Measurements from ENCODE around the gene SLC16A8.
A peak's percentile ranks its signal among the peaks of the same experiment; 100 is the strongest.

SLC16A8 gene

DNA sequence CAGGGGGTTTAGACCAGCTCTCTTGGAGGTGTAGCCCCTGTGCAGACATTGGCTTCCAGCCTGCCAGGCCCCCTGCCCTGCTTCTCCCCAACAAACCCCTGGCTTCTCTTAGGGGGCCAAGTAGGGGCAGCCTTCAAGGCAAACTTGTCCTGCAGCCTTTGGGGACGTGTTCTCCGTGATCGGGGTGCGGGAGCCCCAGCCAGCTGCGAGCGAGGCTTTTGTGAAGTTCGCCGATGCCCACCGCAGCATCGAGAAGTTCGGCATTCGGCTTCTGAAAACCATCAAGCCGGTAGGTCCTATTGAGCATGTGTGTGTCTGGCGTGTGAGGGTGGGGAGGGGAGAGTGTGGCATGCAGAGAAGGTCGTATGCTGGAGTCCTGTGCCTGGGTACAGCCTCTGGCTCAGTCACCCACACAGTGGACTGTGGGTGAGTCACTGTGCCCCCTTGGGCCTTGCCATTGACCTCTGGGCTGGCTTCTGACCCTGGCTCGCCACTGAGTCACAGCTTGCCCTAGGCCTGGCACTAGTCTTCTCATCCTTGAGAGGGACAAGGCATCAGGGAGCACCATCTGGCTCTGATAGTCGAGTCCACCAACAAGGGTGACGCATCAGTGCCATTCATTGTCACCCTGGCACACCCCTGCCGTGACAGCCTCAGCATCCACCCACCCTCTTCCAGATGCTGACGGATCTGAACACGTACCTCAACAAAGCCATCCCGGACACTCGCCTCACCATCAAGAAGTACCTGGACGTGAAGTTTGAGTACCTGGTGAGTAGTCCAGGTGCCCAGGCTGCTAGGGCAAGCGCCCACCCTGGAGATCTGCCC lies 11.4 kb downstream of the SLC16A8 start:
- POLR2A ChIA-PET, result interaction anchor here (0.6 kb wide), 1 partner anchor 170 kb away, joined by 5 read pairs; no protein-coding TSS in a partner anchor
- CTCF ChIA-PET, result interaction anchor here (1.2 to 3.4 kb wide), 2 partner anchors 19 to 20 kb away, joined by 3 to 12 read pairs; no protein-coding TSS in a partner anchor
- TF ChIP-seq, protein P1, sequence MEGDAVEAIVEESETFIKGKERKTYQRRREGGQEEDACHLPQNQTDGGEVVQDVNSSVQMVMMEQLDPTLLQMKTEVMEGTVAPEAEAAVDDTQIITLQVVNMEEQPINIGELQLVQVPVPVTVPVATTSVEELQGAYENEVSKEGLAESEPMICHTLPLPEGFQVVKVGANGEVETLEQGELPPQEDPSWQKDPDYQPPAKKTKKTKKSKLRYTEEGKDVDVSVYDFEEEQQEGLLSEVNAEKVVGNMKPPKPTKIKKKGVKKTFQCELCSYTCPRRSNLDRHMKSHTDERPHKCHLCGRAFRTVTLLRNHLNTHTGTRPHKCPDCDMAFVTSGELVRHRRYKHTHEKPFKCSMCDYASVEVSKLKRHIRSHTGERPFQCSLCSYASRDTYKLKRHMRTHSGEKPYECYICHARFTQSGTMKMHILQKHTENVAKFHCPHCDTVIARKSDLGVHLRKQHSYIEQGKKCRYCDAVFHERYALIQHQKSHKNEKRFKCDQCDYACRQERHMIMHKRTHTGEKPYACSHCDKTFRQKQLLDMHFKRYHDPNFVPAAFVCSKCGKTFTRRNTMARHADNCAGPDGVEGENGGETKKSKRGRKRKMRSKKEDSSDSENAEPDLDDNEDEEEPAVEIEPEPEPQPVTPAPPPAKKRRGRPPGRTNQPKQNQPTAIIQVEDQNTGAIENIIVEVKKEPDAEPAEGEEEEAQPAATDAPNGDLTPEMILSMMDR (IDR thresholded peaks at IDR 0.05; ENCODE audit: control extremely low read depth, extremely low read depth, low read depth, missing control alignments), result no peak
- no peak for DNase-seq (ENCODE audit: extremely low spot score)

- TF ChIP-seq, protein P1 (IDR thresholded peaks at IDR 0.05; ENCODE audit: control extremely low read depth, extremely low read depth, low read depth, missing control alignments), result no peak
- ChIA-PET CTCF (interaction anchor here (3.4 kb wide), 1 partner anchor 19 kb away, joined by 12 read pairs; no protein-coding TSS in a partner anchor), POLR2A (interaction anchor here (0.6 kb wide), 1 partner anchor 171 kb away, joined by 5 read pairs; no protein-coding TSS in a partner anchor)
- no peak for DNase-seq (ENCODE audit: extremely low spot score)
Observed at GRCh38 chr22:38071421-38072321, 12.3 kb downstream of the SLC16A8 start.

- no peak for DNase-seq (ENCODE audit: extremely low spot score)
- TF ChIP-seq, protein P1 (IDR thresholded peaks at IDR 0.05; ENCODE audit: control extremely low read depth, extremely low read depth, low read depth, missing control alignments), result no peak
- CTCF ChIA-PET, result interaction anchor here (1.6 kb wide), 1 partner anchor 18 kb away, joined by 5 read pairs; no protein-coding TSS in a partner anchor
- POLR2A ChIA-PET, result no interaction called here
Observed at GRCh38 chr22:38070250-38070921, 13.6 kb downstream of the SLC16A8 start.

- CTCF ChIA-PET, result interaction anchor here (1.6 kb wide), 1 partner anchor 17 kb away, joined by 5 read pairs; no protein-coding TSS in a partner anchor
- POLR2A ChIA-PET, result no interaction called here
- TF ChIP-seq, protein P1 (IDR thresholded peaks at IDR 0.05; ENCODE audit: control extremely low read depth, extremely low read depth, low read depth, missing control alignments), result peak; percentile 31
- DNase-seq (ENCODE audit: extremely low spot score), result no peak
Observed at GRCh38 chr22:38069372-38070249, 14.4 kb downstream of the SLC16A8 start.

DNA sequence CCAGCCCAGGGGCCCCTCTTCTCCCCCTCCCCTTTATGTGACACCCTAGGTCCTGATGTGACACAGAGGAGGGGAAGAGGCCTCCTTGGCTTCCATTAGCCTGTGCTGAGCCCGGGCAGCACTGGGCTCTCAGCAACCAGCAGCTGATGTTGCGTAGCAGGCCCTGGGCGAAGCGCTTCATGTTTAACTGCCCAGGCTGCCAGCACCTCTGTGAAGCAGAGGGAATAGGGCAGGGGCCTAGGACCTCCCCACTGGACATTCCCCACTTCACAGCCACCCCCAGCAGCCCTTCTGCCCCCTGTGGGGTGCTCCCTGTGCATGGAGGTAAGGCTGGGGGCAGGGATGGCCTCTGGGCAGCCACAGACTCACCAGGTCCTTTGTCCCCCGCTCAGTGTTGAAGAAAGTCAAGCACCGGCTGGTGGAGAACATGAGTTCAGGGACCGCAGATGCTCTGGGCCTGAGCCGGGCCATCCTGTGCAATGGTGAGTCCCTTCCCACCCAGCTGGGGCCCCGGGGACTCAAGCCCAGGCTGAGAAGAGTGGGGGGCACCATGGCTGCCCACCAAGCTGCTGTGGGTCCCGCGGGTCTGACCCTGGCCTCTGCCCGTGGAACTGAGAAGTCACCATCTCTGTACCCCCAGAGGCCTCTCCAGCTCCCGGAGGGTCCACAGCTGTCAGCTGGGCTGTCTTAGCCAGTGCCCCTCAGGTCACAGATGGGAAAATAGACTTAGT lies 15.2 kb downstream of the SLC16A8 start:
- ChIA-PET POLR2A (no interaction called here), CTCF (interaction anchor here (1.2 to 5.2 kb wide), 3 partner anchors 11 to 502 kb away, joined by 3 to 36 read pairs (median 4); partner anchors contain the start of gene PICK1)
- DNase-seq (ENCODE audit: extremely low spot score), result no peak
- TF ChIP-seq, protein P1 (IDR thresholded peaks at IDR 0.05; ENCODE audit: control extremely low read depth, extremely low read depth, low read depth, missing control alignments), result no peak
